OCI-LY3 (cell line): ENCODE data around the gene RHOT1.
A peak's percentile ranks its signal among the peaks of the same experiment; 100 is the strongest.
"Not testable (repeated sequence)": the region's sequence is repeated elsewhere in the genome, so short reads cannot be mapped to it uniquely, and the experiment has no call there.

Experiments used
- H2AFZ ChIP-seq: fragments of 200-600, 300-600 bp; shearing (Covaris generic); 2 replicates; pipeline ENCODE4 v1.6.0; 2014; ENCODE audit warnings: antibody characterized with exemption, low read depth, low read length
- H3K27ac ChIP-seq: fragments of 200-600, 300-600 bp; sonication (generic); 2 replicates; pipeline ENCODE4 v1.5.1; 2014; ENCODE audit warnings: mild to moderate bottlenecking, low read length, moderate library complexity, mixed read lengths
- H3K27me3 ChIP-seq: fragments of 200-600, 300-600 bp; sonication (generic); 2 replicates; pipeline ENCODE4 v1.6.1; 2014; ENCODE audit warnings: low read depth, low read length, mixed read lengths
- H3K36me3 ChIP-seq: fragments of 200-600, 300-600 bp; sonication (generic); replicated peaks from 2 replicates; pipeline ENCODE3; 2014; ENCODE audit warnings: low read depth, low read length, mixed read lengths
- H3K4me1 ChIP-seq: fragments of 300-600, 200-600 bp; sonication (generic); 2 replicates; pipeline ENCODE4 v1.6.1; 2014; ENCODE audit warnings: low read length, mixed read lengths
- H3K4me2 ChIP-seq: fragments of 200-600, 300-600 bp; sonication (generic); 2 replicates; pipeline ENCODE4 v1.6.1; 2014; ENCODE audit warnings: low read length, mixed read lengths
- H3K4me3 ChIP-seq: fragments of 300-600, 200-600 bp; sonication (generic); 2 replicates; pipeline ENCODE4 v1.5.1; 2014; ENCODE audit warnings: antibody characterized with exemption, mild to moderate bottlenecking, low read length, moderate library complexity
- H3K79me2 ChIP-seq: fragments of 300-600, 200-600 bp; shearing (Covaris generic); 2 replicates; pipeline ENCODE4 v1.6.1; 2014; ENCODE audit warnings: mild to moderate bottlenecking, low read length, mixed read lengths
- H3K9ac ChIP-seq: fragments of 300-600, 200-600 bp; shearing (Covaris generic); 2 replicates; pipeline ENCODE4 v1.6.0; 2014; ENCODE audit warnings: mild to moderate bottlenecking, low read length, moderate library complexity
- H3K9me3 ChIP-seq: fragments of 200-600, 300-600 bp; shearing (Covaris generic); 2 replicates; pipeline ENCODE4 v1.6.1; 2014; ENCODE audit warnings: low read length, mixed read lengths; ENCODE audit not compliant: insufficient read depth
- H4K20me1 ChIP-seq: fragments of 200-600, 300-600 bp; sonication (generic); 2 replicates; pipeline ENCODE4 v1.6.1; 2016; ENCODE audit warnings: low read length, mixed read lengths; ENCODE audit not compliant: insufficient read depth
- CTCF ChIP-seq: fragments of 200-600, 300-600 bp; sonication (generic); IDR thresholded peaks from 2 replicates; pipeline ENCODE4 v1.5.1; 2014; ENCODE audit warnings: antibody characterized with exemption, low read length, low read depth
- EZH2phosphoT487 ChIP-seq: fragments of 200-600 bp; shearing (Covaris generic); IDR thresholded peaks from 2 replicates; pipeline ENCODE4 v1.6.1; 2018; ENCODE audit warnings: antibody characterized with exemption, mixed run types, low read depth

RHOT1 gene

DNA sequence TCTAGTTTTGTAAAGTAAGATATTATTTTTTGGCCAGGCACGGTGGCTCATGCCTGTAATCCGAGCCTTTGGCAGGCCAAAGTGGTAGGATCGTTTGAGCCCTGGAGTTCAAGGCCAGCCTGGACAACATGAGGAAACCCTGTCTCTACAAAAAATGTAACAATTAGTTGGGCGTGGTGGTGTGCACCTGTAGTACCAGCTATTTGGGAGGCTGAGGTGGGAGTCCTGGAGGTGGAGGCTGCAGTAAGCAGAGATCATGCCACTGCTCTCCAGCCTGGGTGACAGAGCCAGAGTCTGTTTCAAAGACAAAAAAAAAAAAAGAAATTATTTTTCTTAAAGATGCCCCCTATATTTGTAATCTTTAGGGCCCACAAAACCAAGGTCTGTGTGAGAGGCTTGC, 16.0 kb upstream of the RHOT1 start:
- H4K20me1 ChIP-seq: no peaks in the 10 kb centered on the region
- H3K27me3 ChIP-seq: no peaks in the 10 kb centered on the region
- H3K79me2 ChIP-seq: no peaks in the 10 kb centered on the region
- H3K27ac ChIP-seq: no peak overlapping the region
- H3K4me3 ChIP-seq: no peak overlapping the region
- no peak overlapping the region for H3K4me2 ChIP-seq
- TF ChIP-seq EZH2phosphoT487 (no peak), CTCF (no peak)
- peaks cover 9% of the 10 kb centered on the region for H3K4me1 ChIP-seq
- no peak overlapping the region for H2AFZ ChIP-seq
- no peaks in the 10 kb centered on the region for H3K9me3 ChIP-seq
- H3K9ac ChIP-seq: no peak overlapping the region
- H3K36me3 ChIP-seq: no peaks in the 10 kb centered on the region

GRCh38 chr17:32126746-32127145, 15.6 kb upstream of the RHOT1 start:
- no peak overlapping the region for H3K27ac ChIP-seq
- H3K4me2 ChIP-seq: peak overlapping the region; percentile 94

GRCh38 chr17:32127158-32127897, 15.0 kb upstream of the RHOT1 start:
- peak overlapping the region; percentile 68 for H3K9ac ChIP-seq
- no peaks in the 10 kb centered on the region for H3K79me2 ChIP-seq
- H3K27ac ChIP-seq: peak overlapping the region; percentile 2; the same call in 1 of the 2 replicates
- TF ChIP-seq EZH2phosphoT487: no peak
- TF ChIP-seq CTCF: no peak
- peaks cover 9% of the 10 kb centered on the region for H3K4me1 ChIP-seq
- H4K20me1 ChIP-seq: no peaks in the 10 kb centered on the region
- peak overlapping the region; percentile 91 for H2AFZ ChIP-seq
- H3K27me3 ChIP-seq: no peaks in the 10 kb centered on the region
- peak overlapping the region; percentile 94 for H3K4me2 ChIP-seq
- H3K36me3 ChIP-seq: no peaks in the 10 kb centered on the region
- H3K9me3 ChIP-seq: no peaks in the 10 kb centered on the region
- H3K4me3 ChIP-seq: peak overlapping the region; percentile 87

More at GRCh38 chr17:32126746-32127145, 15.6 kb upstream of the RHOT1 start:
- Histone ChIP-seq H3K36me3 (no peaks in the 10 kb centered on the region), H3K79me2 (no peaks in the 10 kb centered on the region), H3K4me1 (peaks cover 9% of the 10 kb centered on the region), H2AFZ (peak overlapping the region; percentile 91), H3K9me3 (no peaks in the 10 kb centered on the region), H3K4me3 (peak overlapping the region; percentile 87), H4K20me1 (no peaks in the 10 kb centered on the region), H3K27me3 (no peaks in the 10 kb centered on the region), H3K9ac (peak overlapping the region; percentile 68)
- no peak for TF ChIP-seq CTCF
- no peak for TF ChIP-seq EZH2phosphoT487

DNA sequence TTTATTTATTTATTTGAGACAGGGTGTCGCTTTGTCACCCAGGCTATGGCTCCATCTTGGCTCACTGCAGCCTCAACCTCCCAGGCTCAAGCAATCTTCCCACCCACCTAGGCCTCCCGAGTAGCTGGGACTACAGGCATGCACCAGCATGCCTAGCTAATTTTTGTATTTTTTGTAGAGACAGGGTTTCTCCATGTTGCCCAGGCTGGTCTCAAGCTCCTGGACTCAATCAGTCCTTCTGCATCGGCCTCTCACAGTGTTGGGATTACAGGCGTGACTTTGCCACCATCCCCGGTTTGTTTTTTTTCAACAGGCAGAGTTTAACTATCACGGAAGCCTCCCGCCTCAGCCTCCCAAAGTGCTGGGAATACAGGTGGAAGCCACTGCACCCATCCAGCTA, 13.8 kb upstream of the RHOT1 start:
- H3K4me1 ChIP-seq, H3K27ac ChIP-seq, H2AFZ ChIP-seq, H3K36me3 ChIP-seq, H4K20me1 ChIP-seq, H3K27me3 ChIP-seq, H3K9me3 ChIP-seq, H3K9ac ChIP-seq, H3K79me2 ChIP-seq: not testable (repeated sequence)
- 0 out of 2 replicates have a peak overlapping the region, but pooled peaks have one; percentile 87 for H3K4me3 ChIP-seq
- H3K4me2 ChIP-seq: peak overlapping the region; percentile 94; the same call in 1 of the 2 replicates

- not testable (repeated sequence) for H3K27me3 ChIP-seq, H2AFZ ChIP-seq, H3K4me2 ChIP-seq, H3K79me2 ChIP-seq, H3K4me3 ChIP-seq, H3K4me1 ChIP-seq, H4K20me1 ChIP-seq, H3K36me3 ChIP-seq, H3K9me3 ChIP-seq, H3K9ac ChIP-seq, H3K27ac ChIP-seq
Observed at GRCh38 chr17:32135497-32136117, 6.7 kb upstream of the RHOT1 start.
